HepG2 (cell line): Measurements from ENCODE around the gene HS3ST4.

Experiments
- CC2D1A ChIP-seq: sonication (generic); formaldehyde crosslinking; IDR thresholded peaks from 2 replicates; pipeline ENCODE4 v1.8.1; 2023; ENCODE audit warnings: mild to moderate bottlenecking, missing genetic modification reagents
- DPF2 ChIP-seq: sonication (generic); formaldehyde crosslinking; IDR thresholded peaks from 2 replicates; pipeline ENCODE4 v1.4.0; 2020; ENCODE audit warnings: mild to moderate bottlenecking, low read depth, missing genetic modification reagents, borderline replicate concordance
- ELK4 ChIP-seq: sonication (generic); formaldehyde crosslinking; IDR thresholded peaks from 2 replicates; pipeline ENCODE4 v1.9.0; 2021; ENCODE audit warnings: missing genetic modification reagents, borderline replicate concordance
- MAFK ChIP-seq, 2 experiments: IDR thresholded peaks in 1 of 2; conservative IDR thresholded peaks in 1 of 2; 2 replicates each; pipeline ENCODE4 v1.6.1; 2011; ENCODE audit warnings: improper control_type of control experiment in 2 of 2, low read length in 2 of 2
- MXI1 ChIP-seq: IDR thresholded peaks from 3 replicates; pipeline ENCODE4 v1.6.1; 2012; ENCODE audit warnings: low read depth, low read length, inconsistent platforms, borderline replicate concordance
- PHF21A ChIP-seq: sonication (generic); formaldehyde crosslinking; IDR thresholded peaks from 2 replicates; pipeline ENCODE4 v1.5.0; 2020; ENCODE audit warnings: mild to moderate bottlenecking, missing genetic modification reagents
- SRF ChIP-seq: IDR thresholded peaks from 2 replicates; pipeline ENCODE4 v1.6.1; 2011; ENCODE audit warnings: mild to moderate bottlenecking, low read depth, low read length, moderate library complexity
- TAF1 ChIP-seq: sonication (generic); formaldehyde crosslinking; IDR thresholded peaks from 2 replicates; pipeline ENCODE4 v1.4.0; 2020; ENCODE audit warnings: missing genetic modification reagents
- ZFP1 ChIP-seq: IDR thresholded peaks from 2 replicates; pipeline ENCODE4 v1.6.1; 2016
- ZNF530 ChIP-seq: sonication (generic); formaldehyde crosslinking; IDR thresholded peaks from 2 replicates; pipeline ENCODE4 v1.5.0; 2020; ENCODE audit warnings: low read depth, mild to moderate bottlenecking, missing genetic modification reagents
- ZNF878 ChIP-seq: sonication (generic); formaldehyde crosslinking; IDR thresholded peaks from 2 replicates; pipeline ENCODE4 v1.8.1; 2023; ENCODE audit warnings: mild to moderate bottlenecking, missing genetic modification reagents, moderate library complexity
- TF ChIP-seq, protein P1 (sequence below): sonication (generic); formaldehyde crosslinking; IDR thresholded peaks from 2 replicates; pipeline ENCODE4 v1.5.0; 2020; ENCODE audit warnings: mild to moderate bottlenecking, missing genetic modification reagents, moderate library complexity

GRCh38 chr16:25854141-25854540, 162.4 kb downstream of the HS3ST4 start:
- TF ChIP-seq ZFP1 (CRISPR knock-in tag) = no peak
- TF ChIP-seq TAF1 (CRISPR knock-in tag) = no peak
- no peak for TF ChIP-seq PHF21A (CRISPR knock-in tag)
- no peak for TF ChIP-seq ZNF530 (CRISPR knock-in tag)
- TF ChIP-seq, protein P1, sequence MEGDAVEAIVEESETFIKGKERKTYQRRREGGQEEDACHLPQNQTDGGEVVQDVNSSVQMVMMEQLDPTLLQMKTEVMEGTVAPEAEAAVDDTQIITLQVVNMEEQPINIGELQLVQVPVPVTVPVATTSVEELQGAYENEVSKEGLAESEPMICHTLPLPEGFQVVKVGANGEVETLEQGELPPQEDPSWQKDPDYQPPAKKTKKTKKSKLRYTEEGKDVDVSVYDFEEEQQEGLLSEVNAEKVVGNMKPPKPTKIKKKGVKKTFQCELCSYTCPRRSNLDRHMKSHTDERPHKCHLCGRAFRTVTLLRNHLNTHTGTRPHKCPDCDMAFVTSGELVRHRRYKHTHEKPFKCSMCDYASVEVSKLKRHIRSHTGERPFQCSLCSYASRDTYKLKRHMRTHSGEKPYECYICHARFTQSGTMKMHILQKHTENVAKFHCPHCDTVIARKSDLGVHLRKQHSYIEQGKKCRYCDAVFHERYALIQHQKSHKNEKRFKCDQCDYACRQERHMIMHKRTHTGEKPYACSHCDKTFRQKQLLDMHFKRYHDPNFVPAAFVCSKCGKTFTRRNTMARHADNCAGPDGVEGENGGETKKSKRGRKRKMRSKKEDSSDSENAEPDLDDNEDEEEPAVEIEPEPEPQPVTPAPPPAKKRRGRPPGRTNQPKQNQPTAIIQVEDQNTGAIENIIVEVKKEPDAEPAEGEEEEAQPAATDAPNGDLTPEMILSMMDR (CRISPR knock-in tag) = no peak
- no peak for TF ChIP-seq DPF2 (CRISPR knock-in tag)
- no peak for TF ChIP-seq MAFK (conservative IDR thresholded peaks at IDR 0.05 in 1 of 2, IDR thresholded peaks at IDR 0.05 in 1 of 2; ENCODE audit: low read length in 2 of 2)
- TF ChIP-seq ELK4 (CRISPR knock-in tag) = no peak
- TF ChIP-seq MXI1 = no peak
- no peak for TF ChIP-seq ZNF878 (CRISPR knock-in tag)
- TF ChIP-seq CC2D1A = no peak
- no peak for TF ChIP-seq SRF
